Heart left ventricle (tissue), 13 donors: Measurements from ENCODE around the gene MXRA8.

ENCODE experiments used
- POLR2A ChIP-seq, 2 donors: fragments of 450-650 bp; IDR thresholded peaks; one replicate each; pipeline ENCODE4 v1.6.1; 2017; ENCODE audit warnings: antibody characterized with exemption in 2 of 2, mild to moderate bottlenecking in 2 of 2, moderate library complexity in 2 of 2
- TF ChIP-seq, protein P1 (sequence below), 12 donors: fragments of 200-600 bp; sonication (generic) in 4 of 12; IDR thresholded peaks; one replicate each; pipeline versions ENCODE4 v1.5.0 to v1.8.0; 2018 to 2022; ENCODE audit warnings: antibody characterized with exemption in 12 of 12, mild to moderate bottlenecking in 5 of 12
- donor health status: ischemic (EF 13 %, LVEDD 7.1; RV severe dilation, severe dysfunction).
- donor health status: DM: no; HTN: yes; CAD: no.
- donor health status: DM: no; HTN: no; CAD: no.
- donor health status: ischemic (EF 25% LVEDD 6.9; RV normal size, moderate dysfunction).
- donor health status: ischemic (EF 25% LVEDD 5.7; RV mildly dilated, moderate dysfunction).
- donor health status: ischemic (EF 35%, LVEDD 5.7; RV mildly dilated, moderate dysfunction).
- donor health status: nonischemic (EF 11% LVEDD 7.7; RV severe dilation, severe dysfunction).
- donor health status: DM: yes; HTN: yes; CAD: no.
- donor health status: PGD.
- donor health status: ischemic (EF 29% LVEDD 5.4; RV normal size, mild dysfunction).
- donor health status: nonischemic (EF 23%, LVEDD 6.1; RV moderate dilation, normal function).

DNA sequence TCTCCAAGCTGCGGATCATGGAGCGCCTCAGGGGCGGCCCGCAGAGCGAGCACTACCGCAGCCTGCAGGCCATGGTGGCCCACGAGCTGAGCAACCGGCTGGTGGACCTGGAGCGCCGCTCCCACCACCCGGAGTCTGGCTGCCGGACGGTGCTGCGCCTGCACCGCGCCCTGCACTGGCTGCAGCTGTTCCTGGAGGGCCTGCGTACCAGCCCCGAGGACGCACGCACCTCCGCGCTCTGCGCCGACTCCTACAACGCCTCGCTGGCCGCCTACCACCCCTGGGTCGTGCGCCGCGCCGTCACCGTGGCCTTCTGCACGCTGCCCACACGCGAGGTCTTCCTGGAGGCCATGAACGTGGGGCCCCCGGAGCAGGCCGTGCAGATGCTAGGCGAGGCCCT, 31.1 kb downstream of the MXRA8 start:
- TF ChIP-seq, protein P1, sequence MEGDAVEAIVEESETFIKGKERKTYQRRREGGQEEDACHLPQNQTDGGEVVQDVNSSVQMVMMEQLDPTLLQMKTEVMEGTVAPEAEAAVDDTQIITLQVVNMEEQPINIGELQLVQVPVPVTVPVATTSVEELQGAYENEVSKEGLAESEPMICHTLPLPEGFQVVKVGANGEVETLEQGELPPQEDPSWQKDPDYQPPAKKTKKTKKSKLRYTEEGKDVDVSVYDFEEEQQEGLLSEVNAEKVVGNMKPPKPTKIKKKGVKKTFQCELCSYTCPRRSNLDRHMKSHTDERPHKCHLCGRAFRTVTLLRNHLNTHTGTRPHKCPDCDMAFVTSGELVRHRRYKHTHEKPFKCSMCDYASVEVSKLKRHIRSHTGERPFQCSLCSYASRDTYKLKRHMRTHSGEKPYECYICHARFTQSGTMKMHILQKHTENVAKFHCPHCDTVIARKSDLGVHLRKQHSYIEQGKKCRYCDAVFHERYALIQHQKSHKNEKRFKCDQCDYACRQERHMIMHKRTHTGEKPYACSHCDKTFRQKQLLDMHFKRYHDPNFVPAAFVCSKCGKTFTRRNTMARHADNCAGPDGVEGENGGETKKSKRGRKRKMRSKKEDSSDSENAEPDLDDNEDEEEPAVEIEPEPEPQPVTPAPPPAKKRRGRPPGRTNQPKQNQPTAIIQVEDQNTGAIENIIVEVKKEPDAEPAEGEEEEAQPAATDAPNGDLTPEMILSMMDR (IDR thresholded peaks at IDR 0.05): no peak
- TF ChIP-seq POLR2A (IDR thresholded peaks at IDR 0.05): no peak
